HG03103 (cell line): ENCODE data around the gene CCDC68.

Experiments used
- ATAC-seq: cut with Tn5 transposase; IDR thresholded peaks from one replicate; pipeline ENCODE4 v1.9.1; 2021; ENCODE audit warnings: low read depth; ENCODE audit not compliant: unreplicated experiment

Gene CCDC68

DNA sequence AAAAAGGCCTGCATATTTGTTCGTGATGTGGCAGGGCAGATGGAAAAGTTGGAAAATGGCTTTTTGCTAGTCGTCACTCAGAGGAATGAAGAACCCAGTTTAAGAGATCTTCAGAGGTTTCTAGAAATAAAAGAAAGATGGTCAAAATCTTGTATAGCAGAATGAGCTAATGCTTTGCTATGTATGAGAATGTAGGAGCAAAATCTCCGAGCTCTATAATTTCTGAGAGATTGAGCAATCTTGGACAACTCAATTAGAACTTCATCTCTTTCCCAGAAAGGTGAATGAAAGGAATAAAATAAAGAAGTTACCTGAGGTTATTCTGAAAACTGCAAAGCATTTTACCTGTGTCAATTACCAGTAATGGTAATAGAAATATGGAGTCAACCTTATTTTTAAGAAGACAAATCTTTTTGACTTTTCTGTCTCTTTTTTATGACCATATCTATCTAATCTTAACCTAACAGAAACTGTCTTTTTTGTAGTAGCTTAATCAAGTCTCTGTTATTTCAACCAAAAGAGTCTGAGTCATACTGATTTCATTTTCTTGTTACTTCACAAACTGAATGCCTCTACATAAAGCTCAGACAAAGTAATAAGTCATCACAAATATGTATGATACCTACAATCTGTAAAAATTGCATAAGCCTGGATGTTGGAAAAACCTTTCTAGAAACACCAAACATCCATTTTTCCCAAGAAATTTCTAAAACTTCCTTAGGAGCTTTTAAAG is 32.5 kb downstream of the CCDC68 start:
- ATAC-seq, result no peak

DNA sequence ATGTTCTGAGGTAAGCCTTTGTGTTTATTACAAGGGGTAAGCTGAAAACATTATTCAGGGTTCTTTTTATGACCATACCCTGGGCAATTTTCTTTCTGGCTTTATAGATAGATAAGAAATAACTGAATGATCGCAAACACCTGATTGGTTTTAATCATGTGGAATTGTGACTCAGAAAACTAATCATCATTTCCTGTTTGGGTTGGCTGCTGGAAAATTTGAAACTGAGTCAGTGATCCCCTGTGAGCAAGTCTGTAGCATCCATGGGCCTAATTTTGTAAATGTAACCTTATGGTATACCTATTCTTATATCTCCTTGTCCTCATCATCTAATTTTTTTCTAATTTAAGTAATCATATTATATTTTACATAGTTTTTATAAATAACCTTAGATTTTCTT is 34.3 kb downstream of the CCDC68 start:
- no peak for ATAC-seq

DNA sequence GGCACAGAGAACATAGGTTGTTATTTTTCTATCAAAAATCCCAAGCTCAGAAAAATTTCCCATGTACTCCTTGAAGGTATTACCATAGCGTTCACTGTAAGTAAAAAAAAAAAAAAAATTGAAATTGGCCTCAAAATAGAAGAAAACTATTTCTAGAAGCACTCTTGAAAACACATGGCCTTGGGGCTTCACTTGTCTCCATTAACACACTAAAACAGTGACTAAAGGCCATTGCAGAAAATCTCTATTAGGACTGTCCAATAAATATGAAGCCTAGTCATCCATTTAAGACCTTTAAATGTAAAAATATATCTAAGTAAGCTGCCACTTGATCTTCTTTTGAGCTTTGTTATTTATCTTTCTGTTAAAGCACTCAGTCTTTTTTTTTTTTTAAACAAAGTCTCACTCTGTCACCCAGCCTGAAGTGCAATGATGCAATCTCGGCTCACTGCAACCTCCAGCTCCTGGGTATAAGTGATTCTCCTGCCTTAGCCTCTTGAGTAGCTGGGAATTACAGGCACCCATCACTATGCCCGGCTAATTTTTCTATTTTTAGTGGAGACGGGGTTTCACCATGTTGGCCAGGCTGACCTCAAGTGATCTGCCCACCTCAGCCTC is 35.8 kb downstream of the CCDC68 start:
- ATAC-seq, result no peak

GRCh38 chr18:54919412-54919811 is 39.8 kb downstream of the CCDC68 start:
- no peak for ATAC-seq

- no peak for ATAC-seq
Observed at GRCh38 chr18:54918060-54918459, 41.2 kb downstream of the CCDC68 start.

DNA sequence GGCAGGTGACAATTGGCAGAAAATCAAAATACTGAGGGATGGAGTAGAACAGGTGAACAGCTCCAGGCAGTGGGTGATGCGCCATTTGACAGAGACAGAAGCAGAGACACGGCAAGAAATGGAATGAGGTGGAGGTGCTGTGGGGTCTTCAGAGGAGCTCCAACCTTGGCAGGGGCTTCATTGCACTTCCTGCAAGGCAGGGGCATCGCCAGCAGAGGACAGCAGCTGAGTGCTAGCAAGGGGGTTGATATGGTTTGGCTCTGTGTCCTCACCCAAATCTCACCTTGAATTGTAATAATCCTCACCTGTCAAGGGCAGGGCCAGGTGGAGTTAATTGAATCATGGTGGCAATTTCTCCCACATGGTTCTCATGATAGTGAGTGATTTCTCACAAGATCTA is 42.8 kb downstream of the CCDC68 start:
- ATAC-seq, result no peak

DNA sequence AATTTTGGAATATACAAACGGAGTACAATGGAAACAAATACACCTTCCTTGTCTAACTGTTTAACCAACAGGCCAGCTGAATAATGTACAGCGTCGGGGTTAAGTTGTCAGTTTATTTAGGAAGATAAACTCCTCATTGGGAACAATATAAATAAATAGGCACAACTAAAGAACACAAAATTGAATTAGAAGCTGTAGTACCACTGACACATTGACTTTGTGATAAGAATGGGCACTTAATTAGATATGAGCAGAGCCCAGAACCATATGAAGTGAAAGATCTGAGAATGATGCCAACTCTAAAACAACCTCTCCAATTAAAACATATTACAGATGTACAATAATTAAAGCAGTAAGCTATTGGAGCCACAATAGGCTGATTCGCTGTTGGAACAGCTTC is 44.4 kb downstream of the CCDC68 start:
- no peak for ATAC-seq

GRCh38 chr18:54911551-54911950 is 47.7 kb downstream of the CCDC68 start:
- ATAC-seq, result no peak

GRCh38 chr18:54910161-54910919 is 48.9 kb downstream of the CCDC68 start:
- ATAC-seq, result no peak

DNA sequence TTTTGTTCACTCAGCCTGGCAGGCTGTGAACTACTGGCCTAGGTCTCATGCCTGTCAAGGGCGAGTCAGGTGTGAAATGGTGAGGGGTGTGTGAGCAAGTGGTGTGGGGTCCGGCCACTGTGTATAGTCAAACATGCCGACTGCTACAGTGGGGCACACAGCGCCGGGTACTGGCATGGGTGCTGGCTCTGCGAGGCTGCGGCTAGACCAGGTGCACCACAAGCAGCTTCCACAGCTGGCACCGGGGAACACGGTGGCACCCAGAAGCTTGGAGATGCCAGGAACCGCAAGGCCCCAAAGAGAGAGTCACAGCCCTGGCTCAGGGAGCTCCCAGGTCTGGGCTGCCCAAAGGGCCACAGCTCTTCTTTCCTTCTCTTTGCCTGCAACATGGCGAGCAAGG is 49.7 kb downstream of the CCDC68 start:
- no peak for ATAC-seq

DNA sequence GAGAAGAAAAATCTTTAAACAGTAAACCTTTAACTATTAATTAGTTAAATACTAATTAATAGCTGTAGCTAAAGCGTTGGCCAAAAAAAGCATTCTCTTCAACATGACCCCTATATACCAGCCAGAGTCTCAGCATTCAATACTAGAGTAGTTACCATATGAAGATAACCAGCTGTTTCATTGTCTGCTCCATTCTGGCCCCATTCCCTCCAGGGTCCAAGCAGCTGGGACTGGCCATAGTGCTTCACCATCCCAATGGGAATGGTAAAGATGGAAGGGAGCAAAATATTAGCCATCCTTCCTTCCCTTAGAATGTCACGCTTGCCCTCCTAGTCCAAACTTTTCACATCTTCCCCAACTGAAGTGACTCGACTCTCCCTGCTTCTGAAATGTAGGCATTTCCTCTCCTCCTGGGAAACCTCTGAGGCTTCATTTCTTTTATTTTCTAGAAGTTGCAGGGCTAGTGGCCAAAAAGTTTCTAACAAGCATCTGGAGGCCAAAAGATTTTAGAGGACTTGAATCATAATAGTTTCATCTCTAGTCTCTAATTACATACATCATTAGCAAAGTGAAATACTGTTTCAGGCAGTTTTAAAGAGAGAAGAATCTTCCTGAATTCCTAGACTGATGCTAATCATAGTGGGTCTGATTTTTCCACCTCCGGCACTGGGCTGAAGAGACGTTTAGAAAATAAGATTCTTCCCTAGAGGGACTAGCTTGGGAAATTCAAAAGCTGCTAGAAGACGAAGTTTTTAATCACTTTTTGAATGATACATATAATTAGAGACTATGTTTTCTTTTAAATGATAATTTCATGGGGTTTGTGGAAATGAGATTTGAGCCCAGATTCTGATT is 52.7 kb downstream of the CCDC68 start:
- ATAC-seq, result no peak

- ATAC-seq, result no peak
Observed at GRCh38 chr18:54905629-54906028, 53.6 kb downstream of the CCDC68 start.

DNA sequence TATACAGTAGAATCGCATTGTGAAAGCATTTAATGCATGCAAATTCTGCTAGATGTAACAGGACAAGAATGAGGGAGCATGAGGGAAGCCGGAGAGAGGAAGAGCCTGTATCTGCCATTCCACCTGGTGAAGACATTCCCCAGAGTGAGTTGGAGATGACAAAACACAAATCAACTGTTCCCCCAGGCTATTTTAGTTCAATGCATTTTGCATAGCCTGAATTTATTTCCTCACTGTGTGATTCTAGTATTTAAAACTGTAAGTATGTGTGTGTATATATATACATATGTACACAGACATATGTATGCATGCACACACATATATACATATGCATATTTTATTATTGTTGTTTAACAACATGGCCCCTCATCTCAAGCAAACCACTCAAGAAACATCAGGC is 54.7 kb downstream of the CCDC68 start:
- no peak for ATAC-seq

DNA sequence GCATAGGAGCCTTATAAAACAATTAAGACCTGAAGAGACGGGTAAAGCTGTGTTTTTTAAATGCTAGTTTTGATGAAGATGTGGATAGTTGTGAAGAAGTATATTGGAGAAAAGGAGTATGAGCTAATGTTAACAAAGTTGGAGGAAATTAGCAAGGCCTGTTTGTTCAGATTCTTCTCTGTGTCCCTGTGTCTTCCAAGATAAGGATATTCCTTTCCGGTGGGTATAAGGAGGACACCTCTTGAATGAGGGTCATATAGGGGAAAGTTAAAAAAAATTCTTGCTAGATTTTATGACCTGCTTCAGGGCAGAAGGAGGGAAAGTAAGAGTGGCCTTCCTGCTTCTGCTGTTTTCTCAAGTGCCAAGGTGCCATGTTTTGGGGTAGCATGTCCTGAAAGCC is 59.0 kb downstream of the CCDC68 start:
- no peak for ATAC-seq

DNA sequence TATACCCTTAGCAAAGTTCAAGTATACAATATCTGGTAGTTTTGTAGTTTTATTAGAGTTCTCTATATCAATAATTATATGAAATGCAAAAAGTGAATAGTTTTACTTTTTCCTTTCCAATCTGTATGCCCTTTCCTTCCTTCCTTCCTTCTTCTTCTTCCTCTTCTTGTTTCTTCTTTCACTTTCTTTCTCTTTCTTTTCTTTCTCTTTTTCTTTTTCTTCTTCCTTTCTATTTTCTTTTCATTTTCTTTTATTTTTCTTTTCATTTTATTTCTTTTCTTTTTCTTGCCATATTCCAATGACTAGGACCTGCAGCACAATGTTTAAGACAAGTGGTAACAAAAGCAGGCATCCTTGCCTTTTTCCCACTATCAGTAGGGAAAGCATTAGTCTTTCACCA is 59.8 kb downstream of the CCDC68 start:
- no peak for ATAC-seq

- ATAC-seq, result no peak
Observed at GRCh38 chr18:54888933-54889332, 70.3 kb downstream of the CCDC68 start.

GRCh38 chr18:54888378-54888777 is 70.9 kb downstream of the CCDC68 start:
- no peak for ATAC-seq

GRCh38 chr18:54883816-54884604 is 75.3 kb downstream of the CCDC68 start:
- no peak for ATAC-seq

DNA sequence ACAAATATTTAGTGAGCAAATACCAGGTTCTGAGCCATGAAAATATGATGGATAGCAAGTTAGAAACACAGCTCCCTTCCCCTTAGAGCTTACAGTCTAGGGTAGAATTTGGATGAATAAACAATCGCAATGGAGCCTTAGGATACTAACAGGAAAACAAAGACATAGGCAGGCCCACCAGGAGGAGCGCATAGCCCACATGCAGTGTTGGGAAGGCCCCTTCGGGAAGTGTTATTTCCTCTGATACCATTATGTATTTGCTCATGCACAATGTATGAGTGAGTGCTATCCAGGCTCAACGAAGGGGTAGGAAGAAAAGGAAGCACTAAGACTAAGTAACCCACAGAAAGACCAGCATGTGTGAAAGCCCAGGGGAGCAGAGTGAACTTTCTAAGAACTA is 76.9 kb downstream of the CCDC68 start:
- ATAC-seq, result no peak

DNA sequence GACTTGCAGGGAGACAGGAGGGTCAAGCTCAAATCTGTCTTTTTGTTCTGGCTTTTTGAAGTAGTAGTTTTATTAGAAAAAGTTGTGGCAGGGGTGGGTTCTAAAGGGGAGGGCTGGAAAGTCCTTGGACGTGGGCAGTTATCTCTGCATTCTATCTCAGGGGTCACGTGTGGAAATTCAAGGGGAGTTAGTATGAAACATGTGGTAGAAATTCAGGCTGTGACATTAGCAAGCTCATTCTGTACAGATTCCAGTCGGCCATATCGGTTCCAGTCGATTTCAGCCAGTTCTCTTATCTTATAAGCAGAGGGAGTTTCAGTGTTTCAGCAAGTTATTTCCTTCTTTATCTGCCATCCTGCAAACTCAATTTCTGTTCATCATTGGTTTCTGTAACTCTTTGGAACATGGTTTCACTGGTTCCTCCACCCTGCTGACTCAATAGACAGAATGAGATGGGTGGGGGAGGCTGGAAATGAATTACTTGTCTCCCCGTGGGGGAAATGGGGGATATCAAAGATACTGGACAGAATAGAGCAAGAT is 78.0 kb downstream of the CCDC68 start:
- ATAC-seq, result no peak
